MCF 10A (cell line): ENCODE results near the gene WFIKKN2. TPM values are rescaled to one million over a fixed set of nuclear protein-coding genes. Genes with fewer than 3 reads are reported as not detected.
A peak's percentile ranks its signal among the peaks of the same experiment; 100 is the strongest.
"Not testable (repeated sequence)": the region's sequence is repeated elsewhere in the genome, so short reads cannot be mapped to it uniquely, and the experiment has no call there.

Experiments used
- BruUV-seq: library from RNA; stranded (reverse); fragments of 400-500 nt; replicated peaks from 2 replicates; lab custom pipeline; 2021; lab: Mats Ljungman, UMichigan
- CTCF ChIA-PET: fragments of 300-600 bp; sonication (Branson Sonifier 250); formaldehyde crosslinking; extraction: SDS; loops from one replicate; lab custom pipeline; 2021; ENCODE audit warnings: antibody characterized with exemption, inconsistent platforms; lab: Yijun Ruan, JAX
- POLR2A ChIA-PET: fragments of 300-600, 350-650 bp; sonication (Branson Sonifier 250); formaldehyde crosslinking; extraction: SDS; loops from one replicate; lab custom pipeline; 2020; ENCODE audit warnings: antibody characterized with exemption, inconsistent platforms; lab: Yijun Ruan, JAX
- DNase-seq: peaks from one replicate; pipeline ENCODE4 v3.0.0-alpha.2; 2018; ENCODE audit not compliant: unreplicated experiment
- H3K27ac Mint-ChIP-seq: one replicate; pipeline ENCODE4 v1.8.0; 2022; ENCODE audit warnings: mild to moderate bottlenecking, low read depth, mixed read lengths; ENCODE audit not compliant: unreplicated experiment
- H3K27me3 Mint-ChIP-seq: one replicate; pipeline ENCODE4 v1.8.0; 2022; ENCODE audit warnings: mixed read lengths; ENCODE audit not compliant: insufficient read depth, unreplicated experiment
- H3K36me3 Mint-ChIP-seq: one replicate; pipeline ENCODE4 v1.8.0; 2022; ENCODE audit warnings: mild to moderate bottlenecking, moderate library complexity, mixed read lengths; ENCODE audit not compliant: insufficient read depth, unreplicated experiment
- H3K4me1 Mint-ChIP-seq: one replicate; pipeline ENCODE4 v1.8.0; 2022; ENCODE audit warnings: mixed read lengths; ENCODE audit not compliant: insufficient read depth, unreplicated experiment
- H3K4me3 Mint-ChIP-seq: one replicate; pipeline ENCODE4 v1.8.0; 2022; ENCODE audit warnings: mild to moderate bottlenecking, moderate library complexity, mixed read lengths; ENCODE audit not compliant: unreplicated experiment
- H3K9me3 Mint-ChIP-seq: one replicate; pipeline ENCODE4 v1.8.0; 2022; ENCODE audit warnings: mixed read lengths; ENCODE audit not compliant: unreplicated experiment
- intact Hi-C: fragments of 100-400 bp; cut with micrococcal nuclease; formaldehyde crosslinking; loops from 2 replicates; pipeline ENCODE4 v1.14.1; 2022
- total RNA-seq: library from RNA; stranded (reverse); gene quantifications from 2 replicates; pipeline ENCODE4 v1.2.3, GENCODE V29; 2022
- TF ChIP-seq, protein P1 (sequence below): fragments of 200-600 bp; IDR thresholded peaks from one replicate; pipeline ENCODE4 v1.8.0; 2022; ENCODE audit warnings: antibody characterized with exemption, mild to moderate bottlenecking; ENCODE audit not compliant: unreplicated experiment

WFIKKN2 gene
- total RNA-seq, 1 experiment from 2014 or later = not detected

DNA sequence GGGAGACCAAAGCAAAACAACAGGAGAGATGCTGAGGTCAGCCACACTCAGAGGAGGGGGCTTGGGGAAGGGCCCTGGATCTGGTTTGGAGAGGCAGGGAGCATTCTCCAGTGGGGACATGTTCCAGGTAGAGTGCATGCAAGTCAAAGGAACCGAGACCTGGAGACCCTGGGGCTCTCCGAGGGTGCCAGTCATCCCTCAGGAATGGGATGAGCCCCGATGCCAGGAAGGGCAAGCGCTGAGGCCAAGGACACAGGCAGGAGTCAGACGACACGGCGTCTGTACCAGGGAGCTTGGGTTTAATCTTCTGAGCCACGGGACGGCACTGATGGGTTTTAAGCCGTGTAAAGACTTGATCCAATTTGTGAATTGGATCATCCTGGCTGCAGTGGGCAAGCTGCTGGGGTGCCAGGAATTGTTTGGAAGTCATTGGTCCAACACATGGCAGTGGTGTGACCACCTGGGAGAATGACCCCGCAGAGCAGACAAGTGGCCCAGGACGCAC, 35.1 kb upstream of the WFIKKN2 start:
- Mint-ChIP-seq H3K4me3 (no peak overlapping the region), H3K36me3 (no peaks in the 10 kb centered on the region), H3K27me3 (no peaks in the 10 kb centered on the region), H3K9me3 (no peaks in the 10 kb centered on the region), H3K27ac (no peak overlapping the region), H3K4me1 (peaks cover 11% of the 10 kb centered on the region)
- peak; percentile 31 for DNase-seq
- TF ChIP-seq, protein P1, sequence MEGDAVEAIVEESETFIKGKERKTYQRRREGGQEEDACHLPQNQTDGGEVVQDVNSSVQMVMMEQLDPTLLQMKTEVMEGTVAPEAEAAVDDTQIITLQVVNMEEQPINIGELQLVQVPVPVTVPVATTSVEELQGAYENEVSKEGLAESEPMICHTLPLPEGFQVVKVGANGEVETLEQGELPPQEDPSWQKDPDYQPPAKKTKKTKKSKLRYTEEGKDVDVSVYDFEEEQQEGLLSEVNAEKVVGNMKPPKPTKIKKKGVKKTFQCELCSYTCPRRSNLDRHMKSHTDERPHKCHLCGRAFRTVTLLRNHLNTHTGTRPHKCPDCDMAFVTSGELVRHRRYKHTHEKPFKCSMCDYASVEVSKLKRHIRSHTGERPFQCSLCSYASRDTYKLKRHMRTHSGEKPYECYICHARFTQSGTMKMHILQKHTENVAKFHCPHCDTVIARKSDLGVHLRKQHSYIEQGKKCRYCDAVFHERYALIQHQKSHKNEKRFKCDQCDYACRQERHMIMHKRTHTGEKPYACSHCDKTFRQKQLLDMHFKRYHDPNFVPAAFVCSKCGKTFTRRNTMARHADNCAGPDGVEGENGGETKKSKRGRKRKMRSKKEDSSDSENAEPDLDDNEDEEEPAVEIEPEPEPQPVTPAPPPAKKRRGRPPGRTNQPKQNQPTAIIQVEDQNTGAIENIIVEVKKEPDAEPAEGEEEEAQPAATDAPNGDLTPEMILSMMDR = no peak
- CTCF ChIA-PET = interaction anchor here (0.6 to 3.6 kb wide), 4 partner anchors 13 to 168 kb away, joined by 3 to 33 read pairs (median 13); no protein-coding TSS in a partner anchor
- POLR2A ChIA-PET = interaction anchor here (3.1 kb wide), 1 partner anchor 14 kb away, joined by 29 read pairs; no protein-coding TSS in a partner anchor
- intact Hi-C loops = no loop called here
- BruUV-seq = no TSS peak

GRCh38 chr17:50802609-50803571, 32.5 kb upstream of the WFIKKN2 start:
- Mint-ChIP-seq H3K27ac (peak overlapping the region; percentile 32), H3K9me3 (no peaks in the 10 kb centered on the region), H3K36me3 (no peaks in the 10 kb centered on the region), H3K4me3 (no peak overlapping the region), H3K27me3 (no peaks in the 10 kb centered on the region), H3K4me1 (peaks cover 11% of the 10 kb centered on the region)
- ChIA-PET POLR2A (no interaction called here), CTCF (interaction anchor here (0.6 to 1.5 kb wide), 7 partner anchors 18 to 346 kb away, joined by 3 to 8 read pairs (median 3); no protein-coding TSS in a partner anchor)
- no TSS peak for BruUV-seq
- TF ChIP-seq, protein P1 = no peak
- intact Hi-C loops = no loop called here
- no peak for DNase-seq

DNA sequence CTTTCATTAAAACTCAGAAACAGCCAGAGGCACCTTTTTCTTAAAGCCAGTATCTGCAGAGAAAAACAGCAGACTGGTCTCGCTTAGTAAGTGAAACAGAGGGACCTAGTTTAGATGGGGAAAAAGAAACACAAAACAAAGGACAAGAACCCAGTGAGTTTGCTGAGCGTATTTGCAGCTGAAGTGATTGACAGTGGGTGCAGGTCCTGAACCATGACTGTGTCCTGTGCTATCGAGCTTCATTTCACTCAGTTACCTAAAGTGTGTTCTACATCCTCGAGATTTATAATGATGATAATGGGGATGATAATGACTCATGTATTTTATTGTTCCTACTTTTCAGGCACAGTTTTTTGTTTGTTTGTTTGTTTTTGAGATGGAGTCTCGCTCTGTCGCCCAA, 31.7 kb upstream of the WFIKKN2 start:
- no TSS peak for BruUV-seq
- Mint-ChIP-seq H3K4me3 (no peak overlapping the region), H3K9me3 (no peaks in the 10 kb centered on the region), H3K4me1 (peaks cover 8% of the 10 kb centered on the region), H3K27ac (peak overlapping the region; percentile 32), H3K36me3 (no peaks in the 10 kb centered on the region), H3K27me3 (no peaks in the 10 kb centered on the region)
- ChIA-PET CTCF (interaction anchor here (1.2 to 1.5 kb wide), 2 partner anchors 19 to 20 kb away, joined by 3 to 8 read pairs; no protein-coding TSS in a partner anchor), POLR2A (no interaction called here)
- intact Hi-C loops = no loop called here
- TF ChIP-seq, protein P1 = no peak
- DNase-seq = no peak

DNA sequence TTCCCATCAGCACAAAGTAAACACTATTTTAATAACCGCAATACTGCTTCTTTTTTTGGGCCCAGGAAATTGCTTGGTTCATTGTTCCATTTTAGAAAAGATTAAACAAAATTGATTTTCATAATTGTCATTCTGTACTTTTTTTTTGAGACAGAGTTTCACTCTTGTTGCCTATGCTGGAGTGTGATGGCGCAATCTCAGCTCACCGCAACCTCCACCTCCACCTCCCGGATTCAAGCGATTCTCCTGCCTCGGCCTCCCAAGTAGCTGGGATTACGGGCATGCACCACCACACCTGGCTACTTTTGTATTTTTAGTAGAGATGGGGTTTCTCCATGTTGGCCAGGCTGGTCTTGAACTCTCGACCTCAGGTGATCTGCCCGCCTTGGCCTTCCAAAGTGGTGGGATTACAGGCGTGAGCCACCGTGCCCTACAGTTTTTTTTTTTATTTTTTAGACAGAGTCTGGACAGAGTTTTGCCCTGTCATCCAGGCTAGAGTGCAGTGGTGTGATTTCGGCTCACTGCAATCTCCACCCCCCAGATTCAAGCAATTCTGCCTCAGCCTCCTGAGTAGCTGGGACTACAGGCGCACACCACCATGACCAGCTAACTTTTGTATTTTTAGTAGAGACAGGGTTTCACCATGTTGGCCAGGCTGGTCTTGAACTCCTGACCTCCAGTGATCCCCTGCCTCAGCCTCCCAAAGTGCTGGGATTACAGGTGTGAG, 30.5 kb upstream of the WFIKKN2 start:
- H3K27me3 Mint-ChIP-seq, H3K4me1 Mint-ChIP-seq, H3K9me3 Mint-ChIP-seq, BruUV-seq, H3K4me3 Mint-ChIP-seq, H3K27ac Mint-ChIP-seq, intact Hi-C loops, H3K36me3 Mint-ChIP-seq, DNase-seq: not testable (repeated sequence)
- ChIA-PET POLR2A (interaction anchor here (0.6 to 0.7 kb wide), 2 partner anchors 14 to 263 kb away, joined by 3 to 4 read pairs; no protein-coding TSS in a partner anchor), CTCF (interaction anchor here (0.7 kb wide), 1 partner anchor 123 kb away, joined by 4 read pairs; no protein-coding TSS in a partner anchor)
